Testis (tissue), 3 donors: ENCODE results near the gene RAD23A. TPM values are rescaled to one million over a fixed set of nuclear protein-coding genes. Genes with fewer than 3 reads are reported as not detected.

Experiments used
- DNase-seq: peaks from one replicate; pipeline ENCODE4 v3.0.0-alpha.2; 2019
- H3K27ac ChIP-seq, 2 donors: fragments of 200-600 bp; sonication (generic); one replicate each; pipeline ENCODE4 v1.5.1; 2019
- H3K27me3 ChIP-seq: fragments of 200-600 bp; sonication (generic); one replicate; pipeline ENCODE4 v1.5.1; 2019
- H3K36me3 ChIP-seq: fragments of 200-600 bp; sonication (generic); one replicate; pipeline ENCODE4 v1.5.1; 2017; ENCODE audit warnings: low read depth; ENCODE audit errors: missing control alignments
- H3K4me1 ChIP-seq: fragments of 200-600 bp; sonication (generic); one replicate; pipeline ENCODE4 v1.5.1; 2019
- H3K4me3 ChIP-seq, 2 donors: fragments of 200-600 bp; sonication (generic); one replicate each; pipeline ENCODE4 v1.5.1; 2017 to 2019
- H3K9me3 ChIP-seq: fragments of 200-600 bp; sonication (generic); one replicate; pipeline ENCODE4 v1.5.1; 2017
- CTCF ChIP-seq, 3 experiments: fragments of 450-650 bp in 2 of 3; fragments of 200-600 bp in 1 of 3; sonication (generic) in 1 of 3; IDR thresholded peaks; one replicate each; pipeline ENCODE4 v1.5.1; 2016 to 2019; ENCODE audit warnings: antibody characterized with exemption in 3 of 3, mild to moderate bottlenecking in 2 of 3, moderate library complexity in 1 of 3
- POLR2A ChIP-seq: fragments of 450-650 bp; IDR thresholded peaks from one replicate; pipeline ENCODE4 v1.6.1; 2017; ENCODE audit warnings: antibody characterized with exemption, mild to moderate bottlenecking, moderate library complexity
- WGBS, 2 donors: methylation state at CpG; one replicate each; pipeline ENCODE4 v1.1.5; 2018; 5-methylcytosine and 5-hydroxymethylcytosine counted together
- intact Hi-C: fragments of 100-400 bp; cut with DNase I; formaldehyde crosslinking; loops from one replicate; pipeline ENCODE4 v1.15.1; 2023; ENCODE audit warnings: low total_unique reads
- polyA plus RNA-seq: library from polyadenylated mRNA; stranded (reverse); fragments of 350-450 nt; fragmentation: Illumina TruSeq; extraction: RNeasy Lipid Tissue Mini Kit (QIAGEN cat#74804); gene quantifications from one replicate; pipeline ENCODE4 v1.2.3, GENCODE V29; 2014; ENCODE audit warnings: low read depth, low replicate concordance; ENCODE audit not compliant: insufficient read depth
- total RNA-seq, 2 donors: library from RNA; depleted of rRNA; stranded (reverse); fragments of >200 nt; gene quantifications; one replicate each; pipeline ENCODE4 v1.2.3, GENCODE V29; 2016

The RAD23A gene
- total and polyA plus RNA-seq, 3 donors from 2014 or later = 114 to 174 (median 136) TPM

- no peak overlapping the region for H3K4me3 ChIP-seq
- 76 to 80% methylated on average over 32 of the region's 32 CpGs for WGBS, 2 donors
- intact Hi-C loops = no loop called here
- H3K27ac ChIP-seq = peak overlapping the region; percentile 34 to 64
- H3K36me3 ChIP-seq = no peaks in the 10 kb centered on the region
- DNase-seq = no peak
- H3K9me3 ChIP-seq = no peaks in the 10 kb centered on the region
- TF ChIP-seq POLR2A (no peak), CTCF (IDR thresholded peaks at IDR 0.05) (no peak)
- peaks cover 32% of the 10 kb centered on the region for H3K4me1 ChIP-seq
- H3K27me3 ChIP-seq = no peaks in the 10 kb centered on the region
These were observed 52.6 kb downstream of the RAD23A start for GRCh38 chr19:12997967-12998940.

GRCh38 chr19:13001166-13001501 is 55.5 kb downstream of the RAD23A start:
- Histone ChIP-seq H3K36me3 (no peaks in the 10 kb centered on the region), H3K27me3 (no peaks in the 10 kb centered on the region), H3K27ac (peak overlapping the region; percentile 72 to 86), H3K4me1 (peaks cover 33% of the 10 kb centered on the region), H3K9me3 (no peaks in the 10 kb centered on the region), H3K4me3 (no peak overlapping the region)
- intact Hi-C loops = no loop called here
- WGBS, 2 donors = 77 to 79% methylated on average over 11 to 19 of the region's 19 CpGs
- DNase-seq = no peak
- TF ChIP-seq POLR2A (no peak), CTCF (IDR thresholded peaks at IDR 0.05) (no peak)

GRCh38 chr19:13001502-13002165 is 56.0 kb downstream of the RAD23A start:
- no peaks in the 10 kb centered on the region for H3K36me3 ChIP-seq
- H3K4me3 ChIP-seq = no peak overlapping the region
- no peaks in the 10 kb centered on the region for H3K27me3 ChIP-seq
- DNase-seq = peak; percentile 40
- peak overlapping the region; percentile 72 to 86 for H3K27ac ChIP-seq
- 46 to 52% methylated on average over 14 to 41 of the region's 41 CpGs for WGBS, 2 donors
- H3K4me1 ChIP-seq = peaks cover 34% of the 10 kb centered on the region
- intact Hi-C loops = no loop called here
- H3K9me3 ChIP-seq = no peaks in the 10 kb centered on the region
- no peak for TF ChIP-seq CTCF (IDR thresholded peaks at IDR 0.05)
- no peak for TF ChIP-seq POLR2A

- no peaks in the 10 kb centered on the region for H3K27me3 ChIP-seq
- TF ChIP-seq CTCF (IDR thresholded peaks at IDR 0.05) = no peak
- no peak for TF ChIP-seq POLR2A
- DNase-seq = peak; percentile 77
- no peak overlapping the region for H3K4me3 ChIP-seq
- H3K36me3 ChIP-seq = no peaks in the 10 kb centered on the region
- intact Hi-C loops = no loop called here
- WGBS, 2 donors = 42 to 43% methylated on average over 7 to 29 of the region's 29 CpGs
- peak overlapping the region; percentile 72 to 86 for H3K27ac ChIP-seq
- H3K4me1 ChIP-seq = peaks cover 34% of the 10 kb centered on the region
- no peaks in the 10 kb centered on the region for H3K9me3 ChIP-seq
These were observed 56.7 kb downstream of the RAD23A start for GRCh38 chr19:13002166-13002898.
